NCI-H345 treated with DMSO at 0.1 percent for 48 hours (cell line): ENCODE data around the gene ANKRD39.
"Not testable (repeated sequence)": the region's sequence is repeated elsewhere in the genome, so short reads cannot be mapped to it uniquely, and the experiment has no call there.

Source experiments
- DNase-seq: peaks from one replicate; lab custom pipeline; 2025; ENCODE audit not compliant: unreplicated experiment; lab: John Stamatoyannopoulos, UW

ANKRD39 gene

GRCh38 chr2:96810783-96811192 lies 47.0 kb downstream of the ANKRD39 start:
- DNase-seq, result no peak

GRCh38 chr2:96809951-96810782 lies 47.6 kb downstream of the ANKRD39 start:
- DNase-seq, result no peak

- no peak for DNase-seq
These were observed 48.5 kb downstream of the ANKRD39 start for GRCh38 chr2:96809216-96809882.

DNA sequence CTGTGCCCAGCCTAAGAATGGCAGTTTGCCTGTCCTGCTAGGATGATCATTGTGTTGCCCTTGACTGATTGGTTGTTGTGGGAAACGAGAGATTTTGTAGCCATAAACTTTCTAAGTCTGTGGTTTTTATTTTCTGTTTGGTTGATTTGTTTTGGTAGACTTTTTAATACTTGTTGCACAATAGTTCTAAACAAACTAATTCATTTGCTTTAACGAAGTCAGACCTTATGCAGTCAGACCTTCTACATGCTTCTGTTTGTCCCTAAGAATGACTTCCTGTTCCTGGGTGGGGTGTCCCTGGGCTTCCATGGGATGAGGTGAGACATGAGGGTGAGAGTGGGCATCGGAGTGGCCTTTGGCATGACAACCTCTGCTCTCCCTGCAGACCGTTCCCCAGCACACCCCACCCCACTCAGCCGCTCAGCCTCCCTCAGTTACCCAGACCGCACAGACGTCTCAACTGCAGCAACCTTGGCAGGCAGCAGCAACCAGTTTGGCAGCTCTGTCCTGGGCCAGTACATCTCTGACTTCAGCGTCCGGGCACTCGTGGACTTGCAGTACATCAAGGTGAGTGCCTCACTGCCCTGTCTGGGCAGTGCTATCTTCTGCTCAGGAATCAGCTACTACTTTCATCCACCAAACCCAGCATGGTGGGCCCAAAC lies 49.5 kb downstream of the ANKRD39 start:
- no peak for DNase-seq

DNA sequence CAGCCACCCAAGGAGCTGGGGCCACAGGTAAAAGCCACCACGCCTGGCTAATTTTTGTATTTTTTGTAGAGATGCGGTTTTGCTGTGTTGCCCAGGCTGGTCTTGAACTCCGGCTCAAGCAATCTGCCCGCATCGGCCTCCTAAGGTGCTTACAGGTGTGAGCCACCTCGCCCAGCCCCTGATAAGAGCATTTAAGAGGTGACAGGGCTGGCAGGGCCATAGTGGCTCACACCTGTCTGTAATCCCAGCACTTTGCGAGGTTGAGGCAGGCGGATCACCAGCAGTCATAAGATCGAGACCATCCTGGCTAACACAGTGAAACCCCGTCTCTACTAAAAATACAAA lies 50.7 kb downstream of the ANKRD39 start:
- no peak for DNase-seq

DNA sequence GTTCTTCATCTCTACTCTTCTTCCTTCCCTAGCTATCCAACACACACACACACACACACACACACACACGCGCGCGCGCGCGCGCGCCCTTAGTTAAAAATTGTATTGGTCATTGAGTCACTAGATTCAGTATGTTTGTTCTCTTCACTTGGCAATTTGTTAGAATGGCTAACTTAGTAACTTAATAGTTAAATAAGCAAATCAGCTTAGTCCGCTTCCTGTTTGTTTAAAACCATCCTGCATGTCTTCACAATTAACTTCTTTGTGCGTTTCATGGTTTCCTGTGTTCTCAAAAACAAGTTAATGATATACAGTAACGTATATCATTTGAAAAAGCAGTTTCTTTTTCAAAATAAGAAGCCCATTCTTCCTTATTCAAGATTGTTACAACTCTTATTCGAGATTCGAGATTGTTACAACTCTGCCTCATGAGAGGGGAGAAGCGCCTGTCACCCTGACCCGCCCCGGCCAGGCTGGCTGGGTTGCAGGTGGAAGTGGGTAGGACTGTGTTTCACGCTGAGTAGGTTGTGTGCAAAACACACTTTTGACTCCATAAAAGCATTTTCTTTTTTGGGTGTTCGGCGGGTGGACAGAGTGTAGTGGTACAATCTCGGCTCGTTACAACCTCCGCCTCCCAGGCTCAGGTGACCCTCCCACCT lies 51.2 kb downstream of the ANKRD39 start:
- DNase-seq, result no peak

DNA sequence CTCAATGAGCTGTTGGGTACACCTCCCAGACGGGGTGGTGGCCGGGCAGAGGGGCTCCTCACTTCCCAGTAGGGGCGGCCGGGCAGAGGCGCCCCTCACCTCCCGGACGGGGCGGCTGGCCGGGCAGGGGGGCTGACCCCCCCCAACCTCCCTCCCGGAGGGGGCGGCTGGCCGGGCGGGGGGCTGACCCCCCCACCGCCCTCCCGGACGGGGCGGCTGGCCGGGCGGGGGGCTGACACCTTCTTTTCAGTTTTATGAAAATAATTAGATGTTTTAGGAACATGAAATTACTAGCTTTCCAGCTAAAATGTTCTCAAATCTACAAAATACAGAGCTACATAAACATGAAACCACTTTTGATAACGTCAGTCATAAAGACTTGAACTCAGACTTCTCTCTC lies 51.9 kb downstream of the ANKRD39 start:
- not testable (repeated sequence) for DNase-seq

- DNase-seq, result no peak
These were observed 52.8 kb downstream of the ANKRD39 start for GRCh38 chr2:96804986-96805385.

DNA sequence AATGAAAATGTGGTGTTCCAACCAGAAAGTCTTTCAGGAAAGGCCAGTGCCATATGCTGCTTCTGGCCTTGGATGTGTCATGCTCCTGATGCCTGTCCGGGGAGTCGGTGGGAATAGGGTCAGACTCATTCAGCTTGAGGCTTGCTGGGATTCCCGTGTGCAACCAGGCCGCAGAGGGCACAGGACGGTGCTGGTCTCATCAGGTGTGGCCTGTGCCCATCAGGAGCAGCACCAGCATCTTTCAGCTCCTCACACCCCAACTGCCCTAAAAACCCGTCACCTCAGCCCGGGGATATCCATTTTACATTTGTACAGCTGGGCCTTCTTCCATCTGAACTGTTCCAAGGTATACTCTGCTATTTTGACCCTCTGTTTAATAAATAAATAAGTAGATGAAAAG lies 55.1 kb downstream of the ANKRD39 start:
- DNase-seq, result no peak

DNA sequence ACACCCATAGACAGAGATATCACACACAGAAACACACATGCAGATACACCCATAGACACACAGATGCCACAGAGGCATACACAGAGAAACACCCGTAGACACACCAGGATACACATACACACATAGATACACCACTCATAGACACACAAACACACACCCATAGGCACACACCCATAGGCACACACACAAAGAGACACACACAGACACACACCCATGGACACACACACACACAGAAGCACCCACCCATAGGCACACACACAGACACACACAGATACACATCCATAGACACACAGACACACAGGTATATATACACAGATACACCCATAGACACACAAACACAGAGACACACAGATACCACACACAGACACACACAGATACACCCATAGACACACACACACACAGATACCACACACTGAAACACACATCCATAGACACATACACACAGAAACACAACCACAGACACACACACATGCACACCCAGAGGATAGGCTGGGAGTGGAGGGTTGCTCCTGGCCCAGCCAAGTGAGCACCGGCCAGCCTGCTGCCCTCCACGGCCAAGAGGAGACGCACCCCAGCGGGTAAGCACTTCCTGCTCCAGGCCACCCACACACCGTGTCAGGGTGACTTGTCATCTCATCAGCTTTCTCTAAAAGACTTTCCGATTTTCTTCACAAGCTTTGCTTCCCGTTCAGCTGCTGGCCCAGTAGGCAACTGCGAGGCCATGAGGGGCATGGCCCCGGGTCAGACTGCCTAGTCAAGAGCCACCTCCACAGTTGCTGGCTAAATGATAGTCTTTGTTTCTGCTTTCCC lies 55.8 kb downstream of the ANKRD39 start:
- no peak for DNase-seq

GRCh38 chr2:96801005-96801785 lies 56.6 kb downstream of the ANKRD39 start:
- DNase-seq, result peak; percentile 8

DNA sequence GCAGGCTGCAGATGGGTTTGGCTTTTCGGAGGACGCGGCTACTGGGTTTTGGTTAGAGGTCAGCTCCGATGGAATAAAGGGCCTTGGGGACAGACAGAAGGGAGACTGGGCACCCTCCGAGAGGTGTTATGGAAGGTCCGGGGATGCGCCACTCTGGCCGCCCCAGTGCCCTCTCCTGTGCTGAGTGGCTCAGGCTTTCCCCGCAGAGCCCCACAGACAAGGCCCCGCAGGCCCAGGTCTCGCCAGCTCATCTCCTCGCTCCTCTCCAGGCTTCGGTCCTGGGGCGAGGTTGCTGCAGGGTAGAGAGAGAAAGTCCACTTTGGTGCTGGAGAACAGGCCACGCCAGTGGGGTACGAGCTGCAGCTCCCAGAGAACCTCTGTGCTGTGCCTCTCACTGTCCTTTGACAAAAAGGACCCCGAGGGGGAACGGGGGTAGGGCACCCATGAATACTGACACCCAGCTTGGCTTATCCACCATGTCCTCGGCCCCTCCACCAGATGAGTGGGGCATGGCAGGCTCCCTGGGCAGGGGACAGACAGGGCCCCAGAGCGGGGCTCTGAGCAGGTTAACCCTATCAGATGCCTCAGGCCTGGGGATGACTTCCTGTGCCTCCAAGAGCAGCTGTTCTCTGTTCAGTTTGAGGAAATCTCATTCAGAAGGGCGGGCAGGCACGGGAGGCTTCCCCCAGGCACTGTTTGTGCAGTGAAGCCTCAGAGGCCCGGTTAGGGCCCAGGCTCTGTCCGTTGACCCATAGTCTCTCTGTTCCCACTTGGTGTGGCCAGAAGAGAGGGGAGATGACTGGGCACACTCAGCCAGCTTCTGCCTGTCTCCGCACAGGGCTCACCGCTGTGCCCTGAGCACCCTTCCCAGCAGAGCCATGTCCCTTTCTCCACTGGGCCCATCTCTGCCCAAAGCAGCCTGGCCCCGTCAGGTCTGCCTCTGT lies 57.5 kb downstream of the ANKRD39 start:
- no peak for DNase-seq

DNA sequence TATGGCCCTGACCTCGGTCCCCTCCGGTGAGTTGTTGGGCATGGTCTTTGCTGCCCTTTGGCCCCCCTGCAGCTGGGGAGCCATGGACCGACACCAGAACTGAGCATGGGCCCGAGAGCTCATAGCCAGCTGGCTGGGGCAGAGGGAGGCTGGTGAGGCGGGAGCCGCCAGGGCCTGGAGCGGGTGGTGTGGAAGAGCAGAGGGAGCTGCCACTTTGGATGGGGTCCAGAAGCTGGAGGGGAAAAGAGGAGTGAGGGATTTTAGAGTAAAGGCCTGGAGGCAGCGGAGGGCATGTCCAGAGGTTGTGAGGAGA lies 58.2 kb downstream of the ANKRD39 start:
- no peak for DNase-seq

DNA sequence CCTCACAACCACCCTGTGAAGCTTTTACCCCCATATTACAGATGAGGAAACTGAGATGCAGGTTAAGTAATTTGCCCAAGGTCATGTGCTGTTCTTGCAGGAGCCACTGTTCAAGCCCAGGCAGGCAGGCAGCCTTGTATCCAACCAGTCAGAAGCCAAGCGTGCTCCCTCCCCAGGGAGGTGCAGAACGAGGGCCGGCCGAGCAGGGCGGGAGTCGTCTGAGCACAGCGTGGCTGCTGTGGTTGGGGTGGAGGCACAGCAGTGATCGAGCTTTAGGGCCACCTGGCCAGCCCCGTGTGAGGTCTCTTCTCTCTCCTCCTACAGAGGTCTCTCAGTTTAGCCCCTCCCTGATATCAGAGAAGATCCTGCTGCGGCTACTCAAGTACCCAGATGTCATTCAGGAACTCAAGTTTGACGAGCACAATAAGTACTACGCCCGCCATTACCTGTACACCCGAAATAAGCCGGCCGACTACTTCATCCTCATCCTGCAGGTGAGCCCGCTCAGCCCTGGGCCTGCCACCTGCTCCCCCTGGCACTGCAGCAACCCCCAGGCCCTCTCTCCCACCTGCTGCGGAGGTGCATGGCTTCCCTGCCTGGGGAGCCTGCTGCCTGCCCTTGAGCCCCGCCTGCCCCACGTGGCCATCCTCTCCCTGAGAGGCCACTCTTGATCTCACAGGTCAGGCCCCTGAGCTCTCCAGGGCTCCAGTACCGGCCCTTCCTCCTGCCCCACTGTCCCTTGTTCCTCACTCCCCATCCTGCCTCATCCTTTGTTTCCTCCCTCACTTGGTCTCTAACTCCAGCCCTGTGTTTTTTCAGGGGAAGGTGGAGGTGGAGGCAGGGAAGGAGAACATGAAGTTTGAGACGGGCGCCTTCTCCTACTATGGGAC lies 58.8 kb downstream of the ANKRD39 start:
- DNase-seq, result no peak
